Measurements from ENCODE around the gene CD84. TPM values are rescaled to one million over a fixed set of nuclear protein-coding genes. Genes with fewer than 3 reads are reported as not detected.
"Not testable (repeated sequence)": the region's sequence is repeated elsewhere in the genome, so short reads cannot be mapped to it uniquely, and the experiment has no call there.

Gene CD84
- total RNA-seq, 1 experiment from 2014 or later = not detected

DNA sequence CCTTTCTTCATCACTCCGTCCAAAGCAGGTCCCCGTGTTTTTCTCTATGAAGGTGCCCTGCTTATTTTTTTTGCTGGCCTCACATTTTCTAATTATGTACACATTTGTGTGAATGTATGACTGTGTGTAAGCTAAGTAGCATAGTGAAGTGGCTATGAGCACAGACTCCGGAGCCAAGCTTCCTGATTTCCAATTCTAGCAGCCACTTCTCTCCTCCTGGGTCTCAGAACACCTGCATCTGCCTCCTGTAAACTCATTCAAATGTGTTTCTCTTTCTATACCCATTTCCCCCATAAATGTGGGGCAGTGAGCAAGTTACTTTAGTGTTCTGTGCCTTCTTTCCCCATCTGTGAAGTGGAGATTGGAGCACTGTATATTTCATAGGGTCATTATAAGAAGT, 58.3 kb downstream of the CD84 start:
- POLR2A ChIA-PET (ENCODE audit: unreplicated experiment) = no interaction called here
- Histone ChIP-seq H3K79me2 (ENCODE audit: low read length) (no peaks in the 10 kb centered on the region), H3F3A (ENCODE audit: low read length, unreplicated experiment) (no peaks in the 10 kb centered on the region), H3K9me3 (ENCODE audit: low read length) (no peaks in the 10 kb centered on the region), H3K4me2 (ENCODE audit: low read length) (no peak overlapping the region), H2AFZ (ENCODE audit: low read length) (no peak overlapping the region), H3K36me3 (ENCODE audit: low read depth, low read length) (no peaks in the 10 kb centered on the region), H3K27ac (ENCODE audit: low read length) (no peak overlapping the region), H4K20me1 (ENCODE audit: low read length) (no peaks in the 10 kb centered on the region), H3K4me1 (ENCODE audit: insufficient read depth, low read length) (no peaks in the 10 kb centered on the region; the same call in 1 of the 2 replicates), H3K9ac (ENCODE audit: low read length) (no peak overlapping the region), H3K9me2 (replicated peaks; ENCODE audit: low read length) (no peaks in the 10 kb centered on the region), H3K27me3 (ENCODE audit: low read length) (no peaks in the 10 kb centered on the region), H3K4me3 (ENCODE audit: low read length) (no peak overlapping the region)
- no peak for DNase-seq
- no TSS peak for BruUV-seq (replicated peaks)
- CTCF ChIA-PET = no interaction called here
- intact Hi-C loops (cut with micrococcal nuclease) = no loop called here
- TF ChIP-seq, protein P1, sequence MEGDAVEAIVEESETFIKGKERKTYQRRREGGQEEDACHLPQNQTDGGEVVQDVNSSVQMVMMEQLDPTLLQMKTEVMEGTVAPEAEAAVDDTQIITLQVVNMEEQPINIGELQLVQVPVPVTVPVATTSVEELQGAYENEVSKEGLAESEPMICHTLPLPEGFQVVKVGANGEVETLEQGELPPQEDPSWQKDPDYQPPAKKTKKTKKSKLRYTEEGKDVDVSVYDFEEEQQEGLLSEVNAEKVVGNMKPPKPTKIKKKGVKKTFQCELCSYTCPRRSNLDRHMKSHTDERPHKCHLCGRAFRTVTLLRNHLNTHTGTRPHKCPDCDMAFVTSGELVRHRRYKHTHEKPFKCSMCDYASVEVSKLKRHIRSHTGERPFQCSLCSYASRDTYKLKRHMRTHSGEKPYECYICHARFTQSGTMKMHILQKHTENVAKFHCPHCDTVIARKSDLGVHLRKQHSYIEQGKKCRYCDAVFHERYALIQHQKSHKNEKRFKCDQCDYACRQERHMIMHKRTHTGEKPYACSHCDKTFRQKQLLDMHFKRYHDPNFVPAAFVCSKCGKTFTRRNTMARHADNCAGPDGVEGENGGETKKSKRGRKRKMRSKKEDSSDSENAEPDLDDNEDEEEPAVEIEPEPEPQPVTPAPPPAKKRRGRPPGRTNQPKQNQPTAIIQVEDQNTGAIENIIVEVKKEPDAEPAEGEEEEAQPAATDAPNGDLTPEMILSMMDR (conservative IDR thresholded peaks at IDR 0.05; ENCODE audit: low read depth, low read length) = no peak
- no peak for TF ChIP-seq EZH2 (IDR thresholded peaks at IDR 0.05; ENCODE audit: low read length, unreplicated experiment)
- TF ChIP-seq EZH2phosphoT487 (IDR thresholded peaks at IDR 0.05; ENCODE audit: borderline replicate concordance, low read length) = no peak
- ATAC-seq = no peak

DNA sequence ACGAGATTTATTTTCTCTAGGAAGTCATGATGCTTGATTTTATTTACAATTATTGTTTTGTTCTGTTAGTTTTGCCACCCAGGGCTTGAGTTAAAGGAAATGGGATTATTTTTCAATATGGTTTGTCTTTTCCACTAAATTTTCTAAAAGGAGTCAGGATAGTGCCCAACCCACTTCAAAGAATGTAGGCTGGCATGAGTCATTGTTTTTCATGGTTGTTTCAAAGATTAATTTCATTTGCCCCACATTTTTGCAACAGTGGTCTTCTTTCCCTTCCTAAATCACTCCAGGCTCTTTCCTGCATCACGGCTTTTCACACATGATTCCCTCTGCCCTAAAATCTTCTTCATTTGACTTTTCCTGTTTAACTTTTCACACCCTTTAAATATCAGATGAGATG, 58.7 kb downstream of the CD84 start:
- Histone ChIP-seq H3K4me2 (ENCODE audit: low read length) (peak overlapping the region; percentile 9; the same call in 1 of the 2 replicates), H3K36me3 (ENCODE audit: low read depth, low read length) (no peaks in the 10 kb centered on the region), H3K9ac (ENCODE audit: low read length) (no peak overlapping the region), H3K27ac (ENCODE audit: low read length) (no peak overlapping the region), H2AFZ (ENCODE audit: low read length) (no peak overlapping the region), H4K20me1 (ENCODE audit: low read length) (no peaks in the 10 kb centered on the region), H3K27me3 (ENCODE audit: low read length) (peaks cover 3% of the 10 kb centered on the region; the same call in 1 of the 2 replicates), H3K4me1 (ENCODE audit: insufficient read depth, low read length) (no peaks in the 10 kb centered on the region; the same call in 1 of the 2 replicates), H3F3A (ENCODE audit: low read length, unreplicated experiment) (no peaks in the 10 kb centered on the region), H3K9me3 (ENCODE audit: low read length) (no peaks in the 10 kb centered on the region), H3K79me2 (ENCODE audit: low read length) (no peaks in the 10 kb centered on the region), H3K4me3 (ENCODE audit: low read length) (no peak overlapping the region), H3K9me2 (replicated peaks; ENCODE audit: low read length) (no peaks in the 10 kb centered on the region)
- BruUV-seq (replicated peaks) = no TSS peak
- intact Hi-C loops (cut with micrococcal nuclease) = no loop called here
- TF ChIP-seq EZH2phosphoT487 (IDR thresholded peaks at IDR 0.05; ENCODE audit: borderline replicate concordance, low read length) (no peak), EZH2 (IDR thresholded peaks at IDR 0.05; ENCODE audit: low read length, unreplicated experiment) (no peak)
- TF ChIP-seq, protein P1 (conservative IDR thresholded peaks at IDR 0.05; ENCODE audit: low read depth, low read length) = no peak
- ChIA-PET CTCF (no interaction called here), POLR2A (ENCODE audit: unreplicated experiment) (no interaction called here)
- peak; percentile 31 for DNase-seq
- ATAC-seq = no peak

DNA sequence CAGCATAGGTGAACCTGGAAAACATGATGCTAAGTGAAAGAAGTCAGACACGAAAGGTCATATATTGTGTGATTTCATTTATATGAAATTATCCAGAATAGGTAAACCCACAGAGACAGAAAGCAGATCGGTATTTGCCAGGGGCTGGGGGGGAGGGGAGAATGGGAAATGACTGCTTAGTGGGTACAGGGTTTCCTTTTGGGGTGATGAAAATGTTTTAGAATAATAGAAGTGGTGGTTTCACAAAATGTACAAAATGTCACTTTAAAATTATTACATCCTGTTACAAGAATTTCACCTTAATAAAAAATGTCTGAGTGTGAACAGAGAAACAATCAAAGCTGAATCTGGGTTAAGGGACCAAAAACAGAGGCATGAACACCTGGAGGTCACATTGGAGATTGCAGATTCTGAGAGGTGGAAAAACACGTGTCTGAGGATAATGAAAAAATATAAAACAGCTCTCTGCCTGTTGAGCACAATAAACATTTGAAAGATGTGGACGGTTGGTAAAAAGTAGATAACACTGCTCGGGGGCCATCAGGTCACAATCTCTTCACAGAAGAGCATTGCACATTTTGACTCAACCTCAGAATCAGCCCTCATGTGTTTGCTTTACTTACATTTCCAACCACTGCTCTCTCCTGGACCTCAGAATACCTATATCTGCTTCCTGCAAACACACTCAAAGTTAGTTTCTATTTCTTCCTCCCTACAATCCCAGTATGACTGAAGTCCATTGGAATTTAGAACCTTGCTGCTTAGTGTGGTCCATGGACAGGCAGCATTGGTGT, 59.5 kb downstream of the CD84 start:
- H3F3A ChIP-seq (ENCODE audit: low read length, unreplicated experiment) = no peaks in the 10 kb centered on the region
- H3K27ac ChIP-seq (ENCODE audit: low read length) = no peak overlapping the region
- no peak overlapping the region for H3K4me3 ChIP-seq (ENCODE audit: low read length)
- H4K20me1 ChIP-seq (ENCODE audit: low read length) = no peaks in the 10 kb centered on the region
- no peaks in the 10 kb centered on the region for H3K9me3 ChIP-seq (ENCODE audit: low read length)
- CTCF ChIA-PET = no interaction called here
- intact Hi-C loops (cut with micrococcal nuclease) = no loop called here
- no peaks in the 10 kb centered on the region for H3K9me2 ChIP-seq (replicated peaks; ENCODE audit: low read length)
- no peaks in the 10 kb centered on the region; the same call in 1 of the 2 replicates for H3K4me1 ChIP-seq (ENCODE audit: insufficient read depth, low read length)
- DNase-seq = peak; percentile 36
- H3K79me2 ChIP-seq (ENCODE audit: low read length) = no peaks in the 10 kb centered on the region
- H2AFZ ChIP-seq (ENCODE audit: low read length) = no peak overlapping the region
- ATAC-seq = peak; percentile 27; the same call in 1 of the 2 replicates
- no peak for TF ChIP-seq EZH2phosphoT487 (IDR thresholded peaks at IDR 0.05; ENCODE audit: borderline replicate concordance, low read length)
- TF ChIP-seq, protein P1 (conservative IDR thresholded peaks at IDR 0.05; ENCODE audit: low read depth, low read length) = no peak
- no peak for TF ChIP-seq EZH2 (IDR thresholded peaks at IDR 0.05; ENCODE audit: low read length, unreplicated experiment)
- peaks cover 10% of the 10 kb centered on the region; the same call in 1 of the 2 replicates for H3K27me3 ChIP-seq (ENCODE audit: low read length)
- no peak overlapping the region for H3K9ac ChIP-seq (ENCODE audit: low read length)
- no peaks in the 10 kb centered on the region for H3K36me3 ChIP-seq (ENCODE audit: low read depth, low read length)
- POLR2A ChIA-PET (ENCODE audit: unreplicated experiment) = no interaction called here
- no TSS peak for BruUV-seq (replicated peaks)
- H3K4me2 ChIP-seq (ENCODE audit: low read length) = peak overlapping the region; percentile 9

DNA sequence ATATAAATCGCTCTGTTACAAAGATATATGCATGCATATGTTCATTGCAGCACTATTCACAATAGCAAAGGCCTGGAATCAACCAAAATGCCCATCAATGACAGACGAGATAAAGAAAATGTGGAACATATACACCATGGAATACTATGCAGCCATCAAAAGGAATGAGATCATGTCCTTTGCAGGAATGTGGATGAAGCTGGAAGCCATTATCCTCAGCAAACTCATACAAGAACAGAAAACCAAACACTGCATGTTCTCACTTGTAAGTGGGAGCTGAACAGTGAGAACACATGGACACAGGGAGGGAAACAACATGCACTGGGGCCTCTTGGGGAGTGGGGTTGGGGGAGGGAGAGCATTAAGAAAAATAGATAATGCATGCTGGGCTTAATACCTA, 61.8 kb downstream of the CD84 start:
- DNase-seq; H3K36me3 ChIP-seq (ENCODE audit: low read depth, low read length); H3K9me2 ChIP-seq (replicated peaks; ENCODE audit: low read length); H2AFZ ChIP-seq (ENCODE audit: low read length); H3K27ac ChIP-seq (ENCODE audit: low read length); BruUV-seq (replicated peaks); H4K20me1 ChIP-seq (ENCODE audit: low read length); H3K4me1 ChIP-seq (ENCODE audit: insufficient read depth, low read length); intact Hi-C loops (cut with micrococcal nuclease); H3K9ac ChIP-seq (ENCODE audit: low read length); H3K9me3 ChIP-seq (ENCODE audit: low read length); ATAC-seq; CTCF ChIA-PET; H3K79me2 ChIP-seq (ENCODE audit: low read length); POLR2A ChIA-PET (ENCODE audit: unreplicated experiment); H3K4me2 ChIP-seq (ENCODE audit: low read length); H3F3A ChIP-seq (ENCODE audit: low read length, unreplicated experiment); H3K4me3 ChIP-seq (ENCODE audit: low read length): not testable (repeated sequence)
- H3K27me3 ChIP-seq (ENCODE audit: low read length) = peaks cover 24% of the 10 kb centered on the region

Measured in PC-3 (cell line).